GM18505 (cell line): ENCODE measurements around the gene LSM4.
"Not testable (repeated sequence)": the region's sequence is repeated elsewhere in the genome, so short reads cannot be mapped to it uniquely, and the experiment has no call there.

Experiments used
- ATAC-seq: cut with Tn5 transposase; IDR thresholded peaks from one replicate; pipeline ENCODE4 v1.9.1; 2021; ENCODE audit not compliant: unreplicated experiment
- POLR2A ChIP-seq: IDR thresholded peaks from 4 replicates; pipeline ENCODE4 v1.6.1; 2011; ENCODE audit warnings: borderline replicate concordance; ENCODE audit not compliant: insufficient read depth, insufficient read length; ENCODE audit errors: extremely low read depth

LSM4 gene

GRCh38 chr19:18322759-18323460, at the start of gene LSM4:
Gene LSM4, minus strand, starts transcription at chr19:18323076. Its CDS starts 56 bp downstream, at chr19:18323020.
- ATAC-seq: peak; percentile 92
- peak; percentile 84 for TF ChIP-seq POLR2A

GRCh38 chr19:18368504-18369222, 45.8 kb upstream of the LSM4 start:
- no peak for ATAC-seq
- no peak for TF ChIP-seq POLR2A

- TF ChIP-seq POLR2A: no peak
- no peak for ATAC-seq
Observed at GRCh38 chr19:18366021-18366435, 43.2 kb upstream of the LSM4 start.

- no peak for TF ChIP-seq POLR2A
- no peak for ATAC-seq
Observed at GRCh38 chr19:18364826-18365528, 42.1 kb upstream of the LSM4 start.

GRCh38 chr19:18364277-18364825, 41.5 kb upstream of the LSM4 start:
- not testable (repeated sequence) for ATAC-seq

GRCh38 chr19:18363787-18364186, 40.9 kb upstream of the LSM4 start:
- TF ChIP-seq POLR2A: no peak
- ATAC-seq: no peak

GRCh38 chr19:18362934-18363542, 40.2 kb upstream of the LSM4 start:
- ATAC-seq: no peak
- no peak for TF ChIP-seq POLR2A

- TF ChIP-seq POLR2A: no peak
- ATAC-seq: no peak
Observed at GRCh38 chr19:18361646-18362045, 38.8 kb upstream of the LSM4 start.

GRCh38 chr19:18357041-18357440, 34.2 kb upstream of the LSM4 start:
- ATAC-seq: no peak
- TF ChIP-seq POLR2A: no peak

- ATAC-seq: not testable (repeated sequence)
Observed at GRCh38 chr19:18354743-18355142, 31.9 kb upstream of the LSM4 start.

- ATAC-seq: no peak
- no peak for TF ChIP-seq POLR2A
Observed at GRCh38 chr19:18353378-18354005, 30.6 kb upstream of the LSM4 start.

GRCh38 chr19:18351544-18351943, 28.7 kb upstream of the LSM4 start:
- ATAC-seq: no peak
- TF ChIP-seq POLR2A: no peak

GRCh38 chr19:18350490-18350889, 27.6 kb upstream of the LSM4 start:
- ATAC-seq: no peak
- TF ChIP-seq POLR2A: no peak
